HTR-8/SVneo (cell line): ENCODE data around the gene KLHL29.

Experiments used
- DNase-seq: peaks from one replicate; pipeline ENCODE4 v3.0.0; 2011; ENCODE audit warnings: low spot score, mixed read lengths; ENCODE audit not compliant: insufficient read length
- FAIRE-seq: peaks from 2 replicates; lab custom pipeline; 2011; peaks lifted over from hg19 to GRCh38; lab: Jason Lieb, UNC

KLHL29 gene

GRCh38 chr2:23693606-23693951 lies 308.6 kb downstream of the KLHL29 start:
- FAIRE-seq, result no peak
- DNase-seq, result no peak

DNA sequence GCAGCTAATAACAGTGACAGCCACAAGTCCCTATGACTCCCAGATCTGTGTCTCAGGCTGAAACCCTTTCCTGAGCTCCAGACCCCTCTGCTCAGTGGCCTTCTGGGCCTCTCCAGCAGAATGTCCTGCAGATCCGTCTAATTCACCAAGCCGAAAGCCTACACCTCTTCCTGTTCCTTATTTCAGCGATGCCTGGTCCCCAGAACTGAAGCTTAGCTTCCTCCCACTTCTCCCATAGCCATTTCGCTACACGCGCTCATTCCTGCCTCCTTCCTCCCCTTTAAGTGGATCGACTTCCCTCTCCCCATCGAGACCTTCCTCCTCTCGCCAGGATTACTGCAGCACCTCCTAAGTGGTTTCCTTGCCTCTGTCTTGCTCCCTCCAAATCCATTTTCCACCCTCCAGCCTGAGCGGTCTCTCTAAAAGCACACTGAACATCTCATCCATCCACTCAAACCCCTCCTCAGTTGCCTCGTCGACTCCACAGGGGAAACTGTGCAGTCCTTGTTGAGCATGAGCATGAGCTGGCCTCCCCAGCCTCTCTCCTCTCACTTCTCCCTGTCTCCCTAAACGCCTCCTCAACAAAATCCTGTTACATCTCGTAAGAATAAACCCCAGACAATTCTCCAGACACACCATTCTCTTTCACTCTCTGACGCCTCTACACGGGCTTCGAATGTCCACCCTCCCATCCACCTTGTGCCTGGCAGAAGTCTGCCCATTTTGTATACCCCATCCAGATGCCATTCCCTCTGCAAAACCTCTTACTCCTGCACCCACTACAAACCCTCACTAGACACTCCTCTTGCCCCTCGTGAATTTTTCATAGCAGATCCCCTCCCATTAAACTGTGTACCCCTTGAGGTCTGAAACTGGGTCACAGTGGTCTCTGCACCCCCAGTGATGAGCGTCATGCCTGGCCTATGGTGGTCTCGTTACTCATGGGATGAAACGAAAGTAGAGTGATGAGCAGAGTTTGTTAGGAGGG lies 309.4 kb downstream of the KLHL29 start:
- DNase-seq (no peak), FAIRE-seq (no peak)

DNA sequence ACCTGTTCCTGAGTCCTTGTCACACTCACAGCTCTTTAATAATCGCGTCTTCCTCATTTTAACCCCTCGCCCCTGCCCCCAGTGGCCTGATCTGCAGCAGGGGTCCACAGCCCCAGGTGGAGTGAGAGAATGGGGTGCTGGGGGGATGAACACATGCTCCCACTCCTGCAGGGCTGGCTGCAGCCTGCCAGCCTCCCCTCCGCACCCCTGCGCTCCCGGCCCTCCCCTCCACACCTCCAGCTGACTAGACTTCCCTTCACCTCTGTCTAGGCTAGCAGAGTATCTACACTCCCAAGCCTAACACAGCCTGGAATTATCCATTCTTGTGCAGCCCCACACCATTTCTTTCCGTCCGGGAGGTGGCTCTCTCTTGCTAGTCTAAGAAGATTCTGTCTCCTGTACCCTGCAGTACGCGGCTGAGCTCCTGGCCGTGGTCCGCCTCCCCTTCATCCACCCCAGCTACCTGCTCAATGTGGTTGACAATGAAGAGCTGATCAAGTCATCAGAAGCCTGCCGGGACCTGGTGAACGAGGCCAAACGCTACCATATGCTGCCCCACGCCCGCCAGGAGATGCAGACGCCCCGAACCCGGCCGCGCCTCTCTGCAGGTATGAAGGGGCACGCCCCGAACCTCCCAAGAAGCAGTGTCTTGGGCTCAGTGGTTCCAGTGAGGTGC lies 310.4 kb downstream of the KLHL29 start:
- FAIRE-seq, result no peak
- no peak for DNase-seq

- no peak for FAIRE-seq
- no peak for DNase-seq
Observed at GRCh38 chr2:23695890-23696751, 311.1 kb downstream of the KLHL29 start.

DNA sequence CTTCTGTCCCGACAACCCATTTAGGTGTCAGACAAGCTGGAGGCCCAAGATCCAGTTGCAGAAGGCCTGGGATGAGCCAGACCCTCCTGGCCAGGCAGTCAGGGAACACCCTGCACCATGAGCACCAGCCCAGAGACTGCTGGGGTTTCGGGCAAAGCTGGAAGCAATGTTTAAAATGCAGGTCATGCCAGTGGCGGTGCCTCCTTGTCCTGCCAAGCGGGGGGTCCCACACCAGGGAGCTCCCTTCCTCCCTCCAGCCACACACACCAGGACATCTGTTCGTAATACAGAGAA lies 311.7 kb downstream of the KLHL29 start:
- FAIRE-seq (no peak), DNase-seq (no peak)

- DNase-seq, result peak; percentile 23
Observed at GRCh38 chr2:23697256-23698075, 312.5 kb downstream of the KLHL29 start.

GRCh38 chr2:23698116-23698693 lies 313.2 kb downstream of the KLHL29 start:
- DNase-seq (no peak), FAIRE-seq (no peak)

More at GRCh38 chr2:23697256-23698075, 312.5 kb downstream of the KLHL29 start:
- FAIRE-seq, result no peak

GRCh38 chr2:23698721-23699579 lies 314.0 kb downstream of the KLHL29 start:
- FAIRE-seq (no peak), DNase-seq (no peak)

DNA sequence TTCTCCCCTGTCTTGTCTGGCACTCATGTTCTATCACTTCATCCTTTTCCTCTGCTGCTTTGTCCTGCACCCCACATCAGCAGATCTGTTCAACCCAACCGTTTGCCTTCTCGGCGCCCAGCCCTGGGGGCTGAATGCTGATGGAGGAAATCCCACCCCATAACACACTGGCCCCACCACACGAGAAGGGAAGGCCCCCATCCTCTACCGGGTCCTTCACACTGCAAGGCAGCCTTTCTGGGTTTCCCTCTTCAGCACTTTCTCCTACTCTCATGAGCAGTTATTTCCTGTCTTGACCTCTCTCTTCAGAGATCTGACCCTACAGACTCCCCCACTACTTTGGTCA lies 314.6 kb downstream of the KLHL29 start:
- peak; percentile 23 for FAIRE-seq
- DNase-seq, result no peak

- FAIRE-seq (no peak), DNase-seq (no peak)
Observed at GRCh38 chr2:23700627-23701026, 315.6 kb downstream of the KLHL29 start.

DNA sequence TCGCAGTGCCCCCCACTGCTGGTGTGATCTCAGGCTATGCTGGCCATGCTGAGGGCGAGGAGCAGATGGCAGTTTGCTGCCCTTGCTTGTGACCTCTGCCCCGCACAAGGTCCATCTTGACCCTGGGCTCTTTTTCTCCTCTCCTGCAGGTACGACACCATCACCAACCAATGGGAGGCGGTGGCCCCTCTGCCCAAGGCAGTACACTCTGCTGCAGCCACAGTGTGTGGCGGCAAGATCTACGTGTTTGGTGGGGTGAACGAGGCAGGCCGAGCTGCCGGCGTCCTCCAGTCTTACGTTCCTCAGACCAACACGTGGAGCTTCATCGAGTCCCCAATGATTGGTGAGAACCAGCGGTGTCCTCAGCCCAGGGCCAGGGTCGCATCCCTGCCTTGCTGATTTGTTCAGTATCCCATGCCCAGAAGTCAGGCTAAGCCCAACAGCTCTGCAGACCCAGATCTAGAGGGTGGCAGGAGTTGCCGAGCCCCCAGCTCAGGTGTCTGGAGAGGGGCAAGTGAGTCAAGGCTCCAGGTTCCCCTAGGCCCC lies 318.1 kb downstream of the KLHL29 start:
- DNase-seq (no peak), FAIRE-seq (no peak)

- DNase-seq, result no peak
- FAIRE-seq, result no peak
Observed at GRCh38 chr2:23703583-23704385, 318.8 kb downstream of the KLHL29 start.

- no peak for FAIRE-seq
- DNase-seq, result no peak
Observed at GRCh38 chr2:23705771-23706612, 321.0 kb downstream of the KLHL29 start.

DNA sequence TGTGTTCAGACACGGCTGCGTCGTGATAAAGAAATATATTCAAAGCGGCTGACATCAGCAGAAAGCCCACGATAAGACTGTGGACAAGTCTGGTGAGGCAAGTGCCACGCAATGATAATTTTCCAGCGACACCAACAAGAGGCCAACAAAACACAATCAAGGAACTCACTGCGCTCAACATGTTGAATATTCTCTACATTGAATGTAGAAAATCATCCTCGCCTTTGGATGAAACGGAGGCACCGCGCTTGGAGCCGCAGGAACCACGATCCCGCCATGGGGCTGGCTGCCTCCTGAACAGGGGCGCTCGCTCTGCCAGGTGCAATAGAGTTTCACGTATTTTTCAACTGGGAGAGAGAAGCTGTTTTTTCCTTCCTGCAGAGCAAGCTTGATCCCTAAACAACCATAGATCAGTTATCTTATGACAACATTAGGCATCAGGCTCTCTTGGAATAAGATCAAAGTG lies 321.7 kb downstream of the KLHL29 start:
- FAIRE-seq (no peak), DNase-seq (no peak)

DNA sequence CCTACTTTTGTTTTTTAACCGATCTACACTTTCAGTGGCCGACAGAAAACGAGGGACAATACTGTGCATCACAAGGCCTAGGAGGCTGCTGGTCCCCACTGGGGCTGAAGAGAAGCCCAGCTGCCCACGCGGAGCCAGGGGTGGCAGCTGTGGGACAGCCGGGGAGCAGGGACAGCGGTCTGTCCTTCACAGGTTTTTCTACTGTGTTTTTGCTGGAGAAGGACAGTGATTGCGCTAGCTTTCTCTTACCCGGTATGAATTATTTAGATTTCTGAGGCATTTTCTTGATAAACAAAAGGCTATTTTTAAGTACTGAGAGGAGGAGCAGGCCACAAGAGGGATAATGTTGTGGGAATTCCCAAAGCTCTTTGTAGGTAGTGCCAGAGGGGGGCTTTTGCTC lies 322.1 kb downstream of the KLHL29 start:
- FAIRE-seq, result no peak
- DNase-seq, result no peak

- DNase-seq, result no peak
- FAIRE-seq, result no peak
Observed at GRCh38 chr2:23708771-23709170, 323.8 kb downstream of the KLHL29 start.

- no peak for FAIRE-seq
- no peak for DNase-seq
Observed at GRCh38 chr2:23709311-23709710, 324.3 kb downstream of the KLHL29 start.
